MM.1S (cell line): ENCODE measurements around the gene FABP6.

Source experiments
- DNase-seq: peaks from one replicate; pipeline ENCODE4 v3.0.0-alpha.2; 2015
- H2AFZ ChIP-seq: fragments of 300-600 bp; sonication (generic); 2 replicates; pipeline ENCODE4 v1.6.0; 2016; ENCODE audit warnings: antibody characterized with exemption, low read length
- H3F3A ChIP-seq: fragments of 300-600 bp; sonication (generic); 2 replicates; pipeline ENCODE4 v1.6.1; 2016; ENCODE audit warnings: mild to moderate bottlenecking, antibody characterized with exemption, low read length, moderate library complexity, mixed read lengths; ENCODE audit not compliant: insufficient read depth
- H3K27ac ChIP-seq: fragments of 300-600 bp; sonication (generic); 2 replicates; pipeline ENCODE4 v1.5.1; 2016; ENCODE audit warnings: mild to moderate bottlenecking, low read length
- H3K27me3 ChIP-seq: fragments of 300-600 bp; sonication (generic); replicated peaks from 2 replicates; pipeline ENCODE4 v1.6.0; 2016; ENCODE audit warnings: low read length; ENCODE audit not compliant: insufficient read depth
- H3K36me3 ChIP-seq: fragments of 300-600 bp; sonication (generic); replicated peaks from 2 replicates; pipeline ENCODE4 v1.6.1; 2016; ENCODE audit warnings: mild to moderate bottlenecking, low read length, mixed read lengths; ENCODE audit not compliant: insufficient read depth
- H3K4me1 ChIP-seq: fragments of 300-600 bp; sonication (generic); 2 replicates; pipeline ENCODE4 v1.6.1; 2016; ENCODE audit warnings: low read length, mixed read lengths
- H3K4me2 ChIP-seq: fragments of 300-600 bp; sonication (generic); 2 replicates; pipeline ENCODE4 v1.6.0; 2016; ENCODE audit warnings: low read depth, low read length
- H3K4me3 ChIP-seq: fragments of 300-600 bp; sonication (generic); 2 replicates; pipeline ENCODE4 v1.5.1; 2016; ENCODE audit warnings: low read length, mixed read lengths
- H3K79me2 ChIP-seq: fragments of 300-600 bp; sonication (generic); 2 replicates; pipeline ENCODE4 v1.6.1; 2016; ENCODE audit warnings: mixed run types, low read length, mixed read lengths
- H3K9ac ChIP-seq: fragments of 300-600 bp; sonication (generic); 2 replicates; pipeline ENCODE4 v1.6.1; 2016; ENCODE audit warnings: low read length, mixed read lengths
- H3K9me2 ChIP-seq: fragments of 300-600 bp; sonication (generic); replicated peaks from 2 replicates; pipeline ENCODE4 v1.6.1; 2016; ENCODE audit warnings: mild to moderate bottlenecking, low read length, mixed read lengths; ENCODE audit not compliant: insufficient read depth
- H3K9me3 ChIP-seq: fragments of 300-600 bp; sonication (generic); replicated peaks from 2 replicates; pipeline ENCODE4 v1.6.1; 2016; ENCODE audit warnings: mild to moderate bottlenecking, low read length, mixed read lengths; ENCODE audit not compliant: insufficient read depth
- H4K20me1 ChIP-seq: fragments of 300-600 bp; sonication (generic); 2 replicates; pipeline ENCODE4 v1.6.1; 2016; ENCODE audit warnings: mild to moderate bottlenecking, low read length, moderate library complexity, mixed read lengths; ENCODE audit not compliant: insufficient read depth
- CTCF ChIP-seq: fragments of 300-600 bp; sonication (generic); IDR thresholded peaks from 2 replicates; pipeline ENCODE4 v1.5.1; 2016; ENCODE audit warnings: antibody characterized with exemption, low read length, mixed read lengths
- EZH2 ChIP-seq: fragments of 300-600 bp; sonication (generic); optimal IDR thresholded peaks from 2 replicates; pipeline ENCODE3; 2017; ENCODE audit warnings: low read depth, mild to moderate bottlenecking, antibody characterized with exemption, low read length, mixed read lengths
- EZH2phosphoT487 ChIP-seq: fragments of 300-600 bp; sonication (generic); IDR thresholded peaks from 2 replicates; pipeline ENCODE4 v1.6.1; 2018; ENCODE audit warnings: antibody characterized with exemption, low read length

Gene FABP6

GRCh38 chr5:160233215-160233614, 3.9 kb downstream of the FABP6 start:
- no peaks in the 10 kb centered on the region for H3K36me3 ChIP-seq
- no peaks in the 10 kb centered on the region for H3K9me2 ChIP-seq
- no peaks in the 10 kb centered on the region for H3K4me1 ChIP-seq
- no peak for TF ChIP-seq EZH2
- TF ChIP-seq CTCF, result no peak
- no peak for TF ChIP-seq EZH2phosphoT487
- H3K9ac ChIP-seq, result no peak overlapping the region
- H3K9me3 ChIP-seq, result no peaks in the 10 kb centered on the region
- H3K27me3 ChIP-seq, result no peaks in the 10 kb centered on the region
- no peaks in the 10 kb centered on the region for H4K20me1 ChIP-seq
- no peaks in the 10 kb centered on the region for H3K79me2 ChIP-seq
- no peak overlapping the region for H3K27ac ChIP-seq
- H3K4me3 ChIP-seq, result no peak overlapping the region
- no peak for DNase-seq
- no peak overlapping the region for H2AFZ ChIP-seq
- H3F3A ChIP-seq, result no peaks in the 10 kb centered on the region
- no peak overlapping the region for H3K4me2 ChIP-seq

- no peak overlapping the region for H3K27ac ChIP-seq
- no peaks in the 10 kb centered on the region for H3F3A ChIP-seq
- H4K20me1 ChIP-seq, result no peaks in the 10 kb centered on the region
- H3K79me2 ChIP-seq, result no peaks in the 10 kb centered on the region
- no peaks in the 10 kb centered on the region for H3K36me3 ChIP-seq
- TF ChIP-seq EZH2, result no peak
- no peak for TF ChIP-seq CTCF
- no peak for TF ChIP-seq EZH2phosphoT487
- no peaks in the 10 kb centered on the region for H3K4me1 ChIP-seq
- no peak overlapping the region for H3K4me2 ChIP-seq
- H3K4me3 ChIP-seq, result no peak overlapping the region
- no peak for DNase-seq
- H3K9me2 ChIP-seq, result no peaks in the 10 kb centered on the region
- H2AFZ ChIP-seq, result no peak overlapping the region
- H3K9ac ChIP-seq, result no peak overlapping the region
- H3K9me3 ChIP-seq, result no peaks in the 10 kb centered on the region
- no peaks in the 10 kb centered on the region for H3K27me3 ChIP-seq
Measured at GRCh38 chr5:160235731-160236130, 6.4 kb downstream of the FABP6 start.

DNA sequence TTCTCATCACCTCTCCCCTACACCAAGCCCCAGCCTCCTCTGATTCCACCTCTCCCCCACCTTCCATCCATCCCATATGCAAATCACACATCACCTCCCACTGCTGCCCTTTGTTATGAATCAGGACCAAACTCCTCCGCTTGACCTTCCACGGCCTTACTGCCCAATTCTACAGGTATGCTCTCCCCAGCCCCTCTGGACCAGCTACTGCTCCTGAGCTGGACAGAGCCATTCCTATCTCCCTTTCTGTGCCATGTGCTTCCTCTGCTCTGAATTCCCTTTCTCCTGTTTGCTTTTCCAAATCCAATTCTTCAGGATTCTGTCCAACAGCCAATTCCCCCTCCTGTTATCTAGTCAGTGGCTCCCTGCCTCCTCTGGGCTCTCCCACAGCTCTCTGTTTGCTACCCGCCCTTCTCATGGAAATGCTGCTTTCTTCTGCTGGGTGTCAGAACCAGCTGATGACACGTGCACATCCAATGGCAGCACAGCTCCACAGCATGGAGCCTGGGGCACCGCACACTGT, 8.3 kb downstream of the FABP6 start:
- H3K27me3 ChIP-seq, result no peaks in the 10 kb centered on the region
- DNase-seq, result no peak
- H3K27ac ChIP-seq, result no peak overlapping the region
- no peaks in the 10 kb centered on the region for H3K4me1 ChIP-seq
- H2AFZ ChIP-seq, result no peak overlapping the region
- no peaks in the 10 kb centered on the region for H3F3A ChIP-seq
- H3K79me2 ChIP-seq, result no peaks in the 10 kb centered on the region
- no peak overlapping the region for H3K4me3 ChIP-seq
- no peak overlapping the region for H3K4me2 ChIP-seq
- H3K9ac ChIP-seq, result no peak overlapping the region
- H3K9me2 ChIP-seq, result no peaks in the 10 kb centered on the region
- no peaks in the 10 kb centered on the region for H4K20me1 ChIP-seq
- no peaks in the 10 kb centered on the region for H3K36me3 ChIP-seq
- H3K9me3 ChIP-seq, result no peaks in the 10 kb centered on the region
- TF ChIP-seq CTCF, result no peak

DNA sequence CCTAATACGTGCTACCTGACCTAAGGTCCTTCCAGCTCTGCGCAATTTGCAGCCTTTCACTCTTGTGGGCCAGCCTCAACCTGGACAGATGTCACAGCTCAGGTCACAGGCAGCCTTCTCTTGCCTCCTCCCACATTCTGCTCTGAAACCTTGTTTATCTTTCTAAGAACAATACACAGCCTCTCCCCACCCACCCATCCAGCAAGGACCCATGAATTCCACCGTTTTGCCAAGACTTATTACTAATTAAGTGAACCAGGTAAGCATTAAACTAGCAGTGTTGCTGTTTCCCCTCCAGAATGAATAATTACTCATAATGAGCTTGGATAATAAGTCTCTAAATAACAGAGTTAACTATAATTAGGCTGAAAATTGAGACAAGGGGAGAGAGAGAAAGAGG, 11.0 kb downstream of the FABP6 start:
- TF ChIP-seq EZH2, result no peak
- TF ChIP-seq EZH2phosphoT487, result no peak
- no peak for TF ChIP-seq CTCF
- Histone ChIP-seq H3K27me3 (no peaks in the 10 kb centered on the region), H3K36me3 (no peaks in the 10 kb centered on the region), H3K9me3 (no peaks in the 10 kb centered on the region), H3F3A (no peaks in the 10 kb centered on the region), H3K27ac (no peak overlapping the region), H3K4me1 (no peaks in the 10 kb centered on the region), H3K9ac (no peak overlapping the region), H2AFZ (no peak overlapping the region), H3K4me2 (no peak overlapping the region), H3K9me2 (no peaks in the 10 kb centered on the region), H3K4me3 (no peak overlapping the region), H3K79me2 (no peaks in the 10 kb centered on the region), H4K20me1 (no peaks in the 10 kb centered on the region)
- DNase-seq, result no peak
